Activated CD8-positive, alpha-beta memory T cell treated with anti-CD3 and anti-CD28 coated beads, Interleukin-2, amount 10 ng/mL, durations not matched to agents 7 days and 5 days (primary cell): ENCODE measurements around the gene MYL4. TPM values are rescaled to one million over a fixed set of nuclear protein-coding genes. Genes with fewer than 3 reads are reported as not detected.

ENCODE experiments used
- ATAC-seq: fragments of 150-1000 bp; cut with Tn5 transposase; one replicate; pipeline ENCODE4 v1.10.0; 2021; ENCODE audit warnings: moderate library complexity
- CTCF ChIA-PET: fragments of 350-600 bp; sonication (Branson Sonifier 250); formaldehyde crosslinking; loops from one replicate; lab custom pipeline; 2021; ENCODE audit warnings: antibody characterized with exemption; lab: Charles Lee
- DNase-seq: peaks from one replicate; pipeline ENCODE4 v3.0.0-alpha.2; 2020
- H3K27ac Mint-ChIP-seq: one replicate; pipeline ENCODE4 v1.8.0; 2021; ENCODE audit warnings: mild to moderate bottlenecking, mixed read lengths
- H3K27me3 Mint-ChIP-seq: one replicate; pipeline ENCODE4 v1.8.0; 2021; ENCODE audit warnings: mixed read lengths
- H3K36me3 Mint-ChIP-seq: one replicate; pipeline ENCODE4 v1.8.0; 2021; ENCODE audit warnings: mild to moderate bottlenecking, mixed read lengths
- H3K4me1 Mint-ChIP-seq: one replicate; pipeline ENCODE4 v1.8.0; 2021; ENCODE audit warnings: mixed read lengths
- H3K4me3 Mint-ChIP-seq: one replicate; pipeline ENCODE4 v1.8.0; 2021; ENCODE audit warnings: mild to moderate bottlenecking, moderate library complexity, mixed read lengths
- H3K9me3 Mint-ChIP-seq: one replicate; pipeline ENCODE4 v1.8.0; 2022; ENCODE audit warnings: low read depth, mixed read lengths
- total RNA-seq, 2 experiments: library from RNA; stranded (reverse); gene quantifications; one replicate each; pipeline ENCODE4 v1.2.3, GENCODE V29; 2021

MYL4 gene
- total RNA-seq, 2 experiments from 2014 or later: 0.82 TPM; not detected in 1

GRCh38 chr17:47227862-47228261 is 18.7 kb downstream of the MYL4 start:
- H3K4me3 Mint-ChIP-seq: no peak overlapping the region
- peaks cover 4% of the 10 kb centered on the region for H3K9me3 Mint-ChIP-seq
- no peak for ATAC-seq
- peaks cover 17% of the 10 kb centered on the region for H3K4me1 Mint-ChIP-seq
- H3K36me3 Mint-ChIP-seq: peaks cover 5% of the 10 kb centered on the region
- H3K27me3 Mint-ChIP-seq: peaks cover 13% of the 10 kb centered on the region
- no peak for DNase-seq
- H3K27ac Mint-ChIP-seq: no peak overlapping the region
- CTCF ChIA-PET: interaction anchor here (5.1 kb wide), 1 partner anchor 87 kb away, joined by 57 read pairs; no protein-coding TSS in a partner anchor

- peak; percentile 84 for DNase-seq
- CTCF ChIA-PET: interaction anchor here (0.7 to 5.1 kb wide), 27 partner anchors 10 to 419 kb away, joined by 3 to 57 read pairs (median 3); partner anchors contain the start of genes CDC27, EFCAB13 and KPNB1
- H3K27ac Mint-ChIP-seq: peak overlapping the region; percentile 24
- no peaks in the 10 kb centered on the region for H3K9me3 Mint-ChIP-seq
- H3K27me3 Mint-ChIP-seq: peaks cover 13% of the 10 kb centered on the region
- H3K4me1 Mint-ChIP-seq: peaks cover 14% of the 10 kb centered on the region
- ATAC-seq: peak; percentile 95
- H3K4me3 Mint-ChIP-seq: peak overlapping the region; percentile 60
- H3K36me3 Mint-ChIP-seq: no peaks in the 10 kb centered on the region
These were observed 20.6 kb downstream of the MYL4 start for GRCh38 chr17:47229535-47230443.

- Mint-ChIP-seq H3K27me3 (peaks cover 13% of the 10 kb centered on the region), H3K36me3 (no peaks in the 10 kb centered on the region), H3K9me3 (no peaks in the 10 kb centered on the region), H3K4me3 (no peak overlapping the region), H3K27ac (no peak overlapping the region), H3K4me1 (peaks cover 14% of the 10 kb centered on the region)
- CTCF ChIA-PET: interaction anchor here (0.8 to 5.1 kb wide), 10 partner anchors 9 to 418 kb away, joined by 3 to 57 read pairs (median 4); partner anchors contain the start of genes EFCAB13 and KPNB1
- ATAC-seq (no peak), DNase-seq (no peak)
These were observed 21.7 kb downstream of the MYL4 start for GRCh38 chr17:47230864-47231263.

- no peak overlapping the region for H3K27ac Mint-ChIP-seq
- peaks cover 13% of the 10 kb centered on the region for H3K27me3 Mint-ChIP-seq
- H3K4me3 Mint-ChIP-seq: no peak overlapping the region
- no peaks in the 10 kb centered on the region for H3K9me3 Mint-ChIP-seq
- DNase-seq (no peak), ATAC-seq (no peak)
- CTCF ChIA-PET: interaction anchor here (0.6 to 5.1 kb wide), 4 partner anchors 9 to 83 kb away, joined by 3 to 57 read pairs (median 4); no protein-coding TSS in a partner anchor
- H3K4me1 Mint-ChIP-seq: peaks cover 14% of the 10 kb centered on the region
- no peaks in the 10 kb centered on the region for H3K36me3 Mint-ChIP-seq
These were observed 22.2 kb downstream of the MYL4 start for GRCh38 chr17:47231334-47231733.

GRCh38 chr17:47231866-47232265 is 22.7 kb downstream of the MYL4 start:
- CTCF ChIA-PET: interaction anchor here (0.6 to 5.1 kb wide), 3 partner anchors 8 to 83 kb away, joined by 3 to 57 read pairs (median 5); no protein-coding TSS in a partner anchor

GRCh38 chr17:47232465-47232864 is 23.3 kb downstream of the MYL4 start:
- ATAC-seq (no peak), DNase-seq (no peak)
- Mint-ChIP-seq H3K9me3 (peaks cover 2% of the 10 kb centered on the region), H3K4me3 (no peak overlapping the region), H3K36me3 (no peaks in the 10 kb centered on the region), H3K27ac (no peak overlapping the region), H3K27me3 (peaks cover 13% of the 10 kb centered on the region), H3K4me1 (peaks cover 14% of the 10 kb centered on the region)
- CTCF ChIA-PET: interaction anchor here (0.7 to 5.1 kb wide), 2 partner anchors 82 to 260 kb away, joined by 3 to 57 read pairs; no protein-coding TSS in a partner anchor

More at GRCh38 chr17:47231866-47232265, 22.7 kb downstream of the MYL4 start:
- ATAC-seq: no peak
- peaks cover 14% of the 10 kb centered on the region for H3K4me1 Mint-ChIP-seq
- H3K27ac Mint-ChIP-seq: no peak overlapping the region
- peaks cover under 1% of the 10 kb centered on the region for H3K9me3 Mint-ChIP-seq
- DNase-seq: no peak
- no peak overlapping the region for H3K4me3 Mint-ChIP-seq
- H3K27me3 Mint-ChIP-seq: peaks cover 13% of the 10 kb centered on the region
- no peaks in the 10 kb centered on the region for H3K36me3 Mint-ChIP-seq

GRCh38 chr17:47235506-47235905 is 26.4 kb downstream of the MYL4 start:
- peaks cover 7% of the 10 kb centered on the region for H3K27me3 Mint-ChIP-seq
- no peak for ATAC-seq
- H3K36me3 Mint-ChIP-seq: no peaks in the 10 kb centered on the region
- CTCF ChIA-PET: interaction anchor here (1.6 kb wide), 1 partner anchor 10 kb away, joined by 3 read pairs; no protein-coding TSS in a partner anchor
- H3K4me3 Mint-ChIP-seq: no peak overlapping the region
- H3K9me3 Mint-ChIP-seq: peaks cover 2% of the 10 kb centered on the region
- DNase-seq: no peak
- peaks cover 13% of the 10 kb centered on the region for H3K4me1 Mint-ChIP-seq
- H3K27ac Mint-ChIP-seq: no peak overlapping the region

GRCh38 chr17:47235923-47236322 is 26.8 kb downstream of the MYL4 start:
- DNase-seq (no peak), ATAC-seq (no peak)
- H3K9me3 Mint-ChIP-seq: peaks cover 2% of the 10 kb centered on the region
- no peak overlapping the region for H3K27ac Mint-ChIP-seq
- H3K4me1 Mint-ChIP-seq: peaks cover 15% of the 10 kb centered on the region
- CTCF ChIA-PET: interaction anchor here (1.6 kb wide), 1 partner anchor 10 kb away, joined by 3 read pairs; no protein-coding TSS in a partner anchor
- H3K4me3 Mint-ChIP-seq: no peak overlapping the region
- H3K36me3 Mint-ChIP-seq: no peaks in the 10 kb centered on the region
- peaks cover 4% of the 10 kb centered on the region for H3K27me3 Mint-ChIP-seq

GRCh38 chr17:47237841-47238240 is 28.7 kb downstream of the MYL4 start:
- H3K27me3 Mint-ChIP-seq: peaks cover 9% of the 10 kb centered on the region
- ATAC-seq: no peak
- no peaks in the 10 kb centered on the region for H3K36me3 Mint-ChIP-seq
- H3K9me3 Mint-ChIP-seq: peaks cover 2% of the 10 kb centered on the region
- no peak overlapping the region for H3K27ac Mint-ChIP-seq
- DNase-seq: no peak
- CTCF ChIA-PET: no interaction called here
- H3K4me3 Mint-ChIP-seq: no peak overlapping the region
- peaks cover 14% of the 10 kb centered on the region for H3K4me1 Mint-ChIP-seq

- Mint-ChIP-seq H3K9me3 (peaks cover 2% of the 10 kb centered on the region), H3K4me1 (peaks cover 14% of the 10 kb centered on the region), H3K27ac (no peak overlapping the region), H3K4me3 (no peak overlapping the region), H3K36me3 (no peaks in the 10 kb centered on the region), H3K27me3 (peaks cover 10% of the 10 kb centered on the region)
- CTCF ChIA-PET: interaction anchor here (1.8 kb wide), 1 partner anchor 53 kb away, joined by 4 read pairs; no protein-coding TSS in a partner anchor
- no peak for ATAC-seq
- no peak for DNase-seq
These were observed 29.3 kb downstream of the MYL4 start for GRCh38 chr17:47238321-47239010.

- H3K4me1 Mint-ChIP-seq: peaks cover 14% of the 10 kb centered on the region
- CTCF ChIA-PET: interaction anchor here (1.5 to 1.8 kb wide), 3 partner anchors 9 to 52 kb away, joined by 4 to 5 read pairs (median 4); no protein-coding TSS in a partner anchor
- peaks cover 18% of the 10 kb centered on the region for H3K27me3 Mint-ChIP-seq
- no peak for ATAC-seq
- peaks cover 2% of the 10 kb centered on the region for H3K9me3 Mint-ChIP-seq
- H3K27ac Mint-ChIP-seq: no peak overlapping the region
- no peaks in the 10 kb centered on the region for H3K36me3 Mint-ChIP-seq
- H3K4me3 Mint-ChIP-seq: no peak overlapping the region
- no peak for DNase-seq
These were observed 30.4 kb downstream of the MYL4 start for GRCh38 chr17:47239619-47239966.

- peaks cover 14% of the 10 kb centered on the region for H3K4me1 Mint-ChIP-seq
- no peak overlapping the region for H3K27ac Mint-ChIP-seq
- peaks cover 20% of the 10 kb centered on the region for H3K27me3 Mint-ChIP-seq
- ATAC-seq: no peak
- H3K9me3 Mint-ChIP-seq: peaks cover 2% of the 10 kb centered on the region
- DNase-seq: no peak
- CTCF ChIA-PET: interaction anchor here (1.5 to 1.8 kb wide), 3 partner anchors 9 to 52 kb away, joined by 4 to 5 read pairs (median 4); no protein-coding TSS in a partner anchor
- no peaks in the 10 kb centered on the region for H3K36me3 Mint-ChIP-seq
- no peak overlapping the region for H3K4me3 Mint-ChIP-seq
These were observed 31.0 kb downstream of the MYL4 start for GRCh38 chr17:47239967-47240651.
